Measurements from ENCODE around the gene LYG2.
"Not testable (repeated sequence)": the region's sequence is repeated elsewhere in the genome, so short reads cannot be mapped to it uniquely, and the experiment has no call there.

LYG2 gene

GRCh38 chr2:99255491-99256318 is at the start of gene LYG2:
TSS of gene LYG2 (minus strand) at chr2:99255666. CDS start at chr2:99254260, 1,406 bp downstream.
- no peak for TF ChIP-seq FOXM1 (IDR thresholded peaks at IDR 0.05; ENCODE audit: borderline replicate concordance)
- TF ChIP-seq LEF1 (IDR thresholded peaks at IDR 0.05; ENCODE audit: borderline replicate concordance) = no peak
- no peak for TF ChIP-seq SP1 (IDR thresholded peaks at IDR 0.05)
- TF ChIP-seq NFRKB (IDR thresholded peaks at IDR 0.05) = no peak
- TF ChIP-seq CTBP1 (IDR thresholded peaks at IDR 0.05; ENCODE audit: borderline replicate concordance) = no peak
- no peak for TF ChIP-seq BHLHE40 (IDR thresholded peaks at IDR 0.05; ENCODE audit: borderline replicate concordance)
- TF ChIP-seq PKNOX1 (IDR thresholded peaks at IDR 0.05) = no peak
- TF ChIP-seq TARDBP (IDR thresholded peaks at IDR 0.05) = no peak
- no peak for TF ChIP-seq SUZ12 (IDR thresholded peaks at IDR 0.05)
- TF ChIP-seq HDGF (IDR thresholded peaks at IDR 0.05; ENCODE audit: borderline replicate concordance) = no peak
- no peak for TF ChIP-seq FOXK2 (IDR thresholded peaks at IDR 0.05)
- TF ChIP-seq ZNF384 (IDR thresholded peaks at IDR 0.05) = no peak
- no peak for TF ChIP-seq ELF4 (IDR thresholded peaks at IDR 0.05)
- TF ChIP-seq ARNT (IDR thresholded peaks at IDR 0.05) = no peak
- ChIA-PET POLR2A (no interaction called here), CTCF (no interaction called here)
- no peak for DNase-seq (ENCODE audit: extremely low spot score)

- DNase-seq (ENCODE audit: extremely low spot score); CTCF ChIA-PET; POLR2A ChIA-PET: not testable (repeated sequence)
These were observed 45.6 kb upstream of the LYG2 start, which contains the start of gene LYG1 for GRCh38 chr2:99301097-99301496. TSS of gene LYG1 (minus strand) at chr2:99301197. CDS start at chr2:99295670, 5,527 bp downstream.

- POLR2A ChIA-PET = no interaction called here
- CTCF ChIA-PET = no interaction called here
- DNase-seq (ENCODE audit: extremely low spot score) = no peak
- TF ChIP-seq TARDBP (IDR thresholded peaks at IDR 0.05) (no peak), LEF1 (IDR thresholded peaks at IDR 0.05; ENCODE audit: borderline replicate concordance) (no peak), SP1 (IDR thresholded peaks at IDR 0.05) (no peak), L3MBTL2 (conservative IDR thresholded peaks at IDR 0.05) (no peak)
These were observed 44.1 kb upstream of the LYG2 start for GRCh38 chr2:99299580-99299979.

GRCh38 chr2:99297994-99298393 is 42.5 kb upstream of the LYG2 start:
- DNase-seq (ENCODE audit: extremely low spot score) = no peak
- ChIA-PET CTCF (no interaction called here), POLR2A (no interaction called here)
- TF ChIP-seq ELF4 (IDR thresholded peaks at IDR 0.05) (no peak), SP1 (IDR thresholded peaks at IDR 0.05) (no peak), ARNT (IDR thresholded peaks at IDR 0.05) (no peak), BHLHE40 (IDR thresholded peaks at IDR 0.05; ENCODE audit: borderline replicate concordance) (no peak), CTBP1 (IDR thresholded peaks at IDR 0.05; ENCODE audit: borderline replicate concordance) (no peak), FOXA1 (IDR thresholded peaks at IDR 0.05) (no peak), TARDBP (IDR thresholded peaks at IDR 0.05) (no peak), ZNF384 (IDR thresholded peaks at IDR 0.05) (no peak), HDGF (IDR thresholded peaks at IDR 0.05; ENCODE audit: borderline replicate concordance) (no peak)

GRCh38 chr2:99285526-99285925 is 30.1 kb upstream of the LYG2 start:
- DNase-seq (ENCODE audit: extremely low spot score) = no peak
- CTCF ChIA-PET = no interaction called here
- TF ChIP-seq ELF4 (IDR thresholded peaks at IDR 0.05) (no peak), FOXM1 (IDR thresholded peaks at IDR 0.05; ENCODE audit: borderline replicate concordance) (no peak), FOXA1 (IDR thresholded peaks at IDR 0.05) (no peak), SP1 (IDR thresholded peaks at IDR 0.05) (no peak), SUZ12 (IDR thresholded peaks at IDR 0.05) (no peak), L3MBTL2 (conservative IDR thresholded peaks at IDR 0.05) (no peak)
- POLR2A ChIA-PET = no interaction called here

GRCh38 chr2:99279969-99280695 is 24.7 kb upstream of the LYG2 start:
- ChIA-PET POLR2A (no interaction called here), CTCF (no interaction called here)
- no peak for TF ChIP-seq TARDBP (IDR thresholded peaks at IDR 0.05)
- no peak for TF ChIP-seq FOXK2 (IDR thresholded peaks at IDR 0.05)
- TF ChIP-seq PKNOX1 (IDR thresholded peaks at IDR 0.05) = no peak
- no peak for TF ChIP-seq BHLHE40 (IDR thresholded peaks at IDR 0.05; ENCODE audit: borderline replicate concordance)
- no peak for TF ChIP-seq FOXA1 (IDR thresholded peaks at IDR 0.05)
- no peak for TF ChIP-seq SP1 (IDR thresholded peaks at IDR 0.05)
- TF ChIP-seq FOXM1 (IDR thresholded peaks at IDR 0.05; ENCODE audit: borderline replicate concordance) = no peak
- TF ChIP-seq NFRKB (IDR thresholded peaks at IDR 0.05) = no peak
- TF ChIP-seq L3MBTL2 (conservative IDR thresholded peaks at IDR 0.05) = no peak
- TF ChIP-seq ELF4 (IDR thresholded peaks at IDR 0.05) = no peak
- no peak for TF ChIP-seq ARNT (IDR thresholded peaks at IDR 0.05)
- no peak for TF ChIP-seq HDGF (IDR thresholded peaks at IDR 0.05; ENCODE audit: borderline replicate concordance)
- no peak for TF ChIP-seq SUZ12 (IDR thresholded peaks at IDR 0.05)
- no peak for TF ChIP-seq ZNF384 (IDR thresholded peaks at IDR 0.05)
- no peak for TF ChIP-seq LEF1 (IDR thresholded peaks at IDR 0.05; ENCODE audit: borderline replicate concordance)
- no peak for TF ChIP-seq CTBP1 (IDR thresholded peaks at IDR 0.05; ENCODE audit: borderline replicate concordance)
- no peak for DNase-seq (ENCODE audit: extremely low spot score)

GRCh38 chr2:99278793-99279291 is 23.4 kb upstream of the LYG2 start:
- DNase-seq (ENCODE audit: extremely low spot score) = no peak
- CTCF ChIA-PET = no interaction called here
- POLR2A ChIA-PET = no interaction called here
- TF ChIP-seq NFRKB (IDR thresholded peaks at IDR 0.05) (no peak), L3MBTL2 (conservative IDR thresholded peaks at IDR 0.05) (no peak), HDGF (IDR thresholded peaks at IDR 0.05; ENCODE audit: borderline replicate concordance) (no peak)

- POLR2A ChIA-PET; DNase-seq (ENCODE audit: extremely low spot score); CTCF ChIA-PET: not testable (repeated sequence)
These were observed 22.8 kb upstream of the LYG2 start for GRCh38 chr2:99278195-99278765.

Data from HEK293T (cell line).